Endothelial cell of umbilical vein (primary cell): Measurements from ENCODE around the gene AKAP8L. TPM values are rescaled to one million over a fixed set of nuclear protein-coding genes. Genes with fewer than 3 reads are reported as not detected.

Source experiments
- BruUV-seq: library from RNA; stranded (reverse); fragments of 400-500 nt; replicated peaks from 2 replicates; lab custom pipeline; 2021; lab: Mats Ljungman, UMichigan
- CTCF ChIA-PET: fragments of 300-600, 350-600 bp; sonication (Branson Sonifier 250); formaldehyde crosslinking; loops from one replicate; lab custom pipeline; 2021; ENCODE audit warnings: antibody characterized with exemption, inconsistent platforms; lab: Charles Lee
- POLR2A ChIA-PET: fragments of 300-600, 350-600 bp; sonication (Branson Sonifier 250); formaldehyde crosslinking; loops from one replicate; lab custom pipeline; 2021; ENCODE audit warnings: antibody characterized with exemption, inconsistent platforms; lab: Charles Lee
- DNase-seq: peaks from one replicate; pipeline ENCODE4 v3.0.0-alpha.2; 2011; ENCODE audit warnings: low read depth, low spot score
- FAIRE-seq: peaks from 2 replicates; lab custom pipeline; 2011; peaks lifted over from hg19 to GRCh38; lab: Jason Lieb, UNC
- H2AFZ ChIP-seq: 2 replicates; pipeline ENCODE4 v1.6.0; 2012; ENCODE audit warnings: low read depth, low read length, control low read depth, inconsistent platforms
- H3K27ac ChIP-seq: 2 replicates; pipeline ENCODE4 v1.5.1; 2011; ENCODE audit warnings: low read depth, mild to moderate bottlenecking, control low read depth, low read length, moderate library complexity; ENCODE audit not compliant: insufficient read depth
- H3K27me3 ChIP-seq, 2 experiments: 2 replicates each; pipeline versions ENCODE4 v1.6.0 to v1.6.1; 2011; ENCODE audit warnings: low read length in 2 of 2, mixed read lengths in 1 of 2; ENCODE audit not compliant: control insufficient read depth in 2 of 2, insufficient read depth in 2 of 2
- H3K36me3 ChIP-seq, 2 experiments: 2 replicates in 1 of 2; 3 replicates in 1 of 2; pipeline ENCODE4 v1.5.1; 2011; ENCODE audit warnings: low read length in 2 of 2, mild to moderate bottlenecking in 1 of 2, moderate library complexity in 1 of 2; ENCODE audit not compliant: control insufficient read depth in 2 of 2, insufficient read depth in 2 of 2; ENCODE audit errors: extremely low read depth in 1 of 2
- H3K4me1 ChIP-seq: 3 replicates; pipeline ENCODE4 v1.5.1; 2011; ENCODE audit warnings: mild to moderate bottlenecking, low read length; ENCODE audit not compliant: control insufficient read depth, insufficient read depth; ENCODE audit errors: extremely low read depth
- H3K4me2 ChIP-seq: 2 replicates; pipeline ENCODE4 v1.6.1; 2011; ENCODE audit warnings: low read length, control low read depth, mixed read lengths; ENCODE audit not compliant: insufficient read depth
- H3K4me3 ChIP-seq, 3 experiments: fragments of 200-600 bp in 1 of 3; sonication (generic), shearing (Covaris generic) in 1 of 3; replicated peaks in 1 of 3; 2 replicates each; pipeline ENCODE4 v1.5.1; 2011 to 2016; ENCODE audit warnings: control low read depth in 3 of 3, low read length in 3 of 3, mild to moderate bottlenecking in 2 of 3, inconsistent platforms in 1 of 3, low read depth in 1 of 3, moderate library complexity in 1 of 3; ENCODE audit not compliant: insufficient read depth in 1 of 3
- H3K79me2 ChIP-seq: 2 replicates; pipeline ENCODE4 v1.6.0; 2012; ENCODE audit warnings: low read length, inconsistent platforms; ENCODE audit not compliant: control insufficient read depth, insufficient read depth
- H3K9ac ChIP-seq: replicated peaks from 2 replicates; pipeline ENCODE3; 2011; ENCODE audit warnings: low read length, control low read depth; ENCODE audit not compliant: insufficient read depth; ENCODE audit errors: extremely low read depth
- H3K9me1 ChIP-seq: replicated peaks from 3 replicates; pipeline ENCODE4 v1.6.0; 2011; ENCODE audit warnings: mild to moderate bottlenecking, low read length; ENCODE audit not compliant: control insufficient read depth, insufficient read depth; ENCODE audit errors: extremely low read depth
- H3K9me3 ChIP-seq: replicated peaks from 2 replicates; pipeline ENCODE4 v1.5.1; 2012; ENCODE audit warnings: low read length, inconsistent platforms; ENCODE audit not compliant: control insufficient read depth, insufficient read depth
- H4K20me1 ChIP-seq: replicated peaks from 2 replicates; pipeline ENCODE3; 2011; ENCODE audit warnings: mild to moderate bottlenecking, low read length; ENCODE audit not compliant: control insufficient read depth, insufficient read depth; ENCODE audit errors: extremely low read depth
- EZH2 ChIP-seq: IDR thresholded peaks from 2 replicates; pipeline ENCODE4 v1.6.1; 2012; ENCODE audit warnings: borderline replicate concordance, low read depth, mild to moderate bottlenecking, moderate library complexity, low read length, inconsistent platforms; ENCODE audit not compliant: severe bottlenecking
- FOS ChIP-seq: IDR thresholded peaks from 2 replicates; pipeline ENCODE4 v1.6.1; 2011; ENCODE audit warnings: mild to moderate bottlenecking, low read length, moderate library complexity, borderline replicate concordance; ENCODE audit not compliant: insufficient read depth
- GATA2 ChIP-seq: IDR thresholded peaks from 2 replicates; pipeline ENCODE4 v1.7.0; 2011; ENCODE audit warnings: low read depth, mild to moderate bottlenecking, moderate library complexity, mixed read lengths, low read length; ENCODE audit not compliant: insufficient read length, insufficient read depth
- JUN ChIP-seq: IDR thresholded peaks from 2 replicates; pipeline ENCODE4 v1.6.1; 2011; ENCODE audit warnings: borderline replicate concordance, low read depth; ENCODE audit not compliant: insufficient read length, insufficient read depth
- MAX ChIP-seq: IDR thresholded peaks from 2 replicates; pipeline ENCODE4 v1.6.1; 2011; ENCODE audit not compliant: insufficient read depth, insufficient read length
- MYC ChIP-seq: IDR thresholded peaks from one replicate; pipeline ENCODE4 v1.6.1; 2011; ENCODE audit warnings: mild to moderate bottlenecking, low read depth, low read length
- POLR2A ChIP-seq: IDR thresholded peaks from 2 replicates; pipeline ENCODE4 v1.6.1; 2012; ENCODE audit warnings: low read depth, mild to moderate bottlenecking, control low read depth, low read length
- POLR2AphosphoS5 ChIP-seq: IDR thresholded peaks from 2 replicates; pipeline ENCODE4 v1.6.1; 2012; ENCODE audit warnings: low read depth, mild to moderate bottlenecking, control low read depth, low read length, moderate library complexity; ENCODE audit not compliant: insufficient read depth
- dilution Hi-C: fragments of 300-500 bp; cut with MboI; formaldehyde crosslinking; loops from one replicate; pipeline ENCODE4 v1.15.0; 2019; ENCODE audit warnings: low sequenced_read_pairs; ENCODE audit not compliant: extremely low pct_ligation_motif_present
- intact Hi-C: fragments of 100-400 bp; cut with micrococcal nuclease; formaldehyde crosslinking; loops from one replicate; pipeline ENCODE4 v1.10.0; 2022
- polyA plus RNA-seq, 4 experiments: library from polyadenylated mRNA; depleted of rRNA in 3 of 4; stranded (reverse) in 3 of 4; unstranded in 1 of 4; fragments of >200 nt; gene quantifications; 2 replicates each; pipeline versions ENCODE4 v1.2.1 to v1.2.3, GENCODE V29; 2011 to 2012; ENCODE audit warnings: missing spikeins in 1 of 4
- total RNA-seq: library from RNA; stranded (reverse); gene quantifications from 2 replicates; pipeline ENCODE4 v1.2.3, GENCODE V29; 2021
- TF ChIP-seq, protein P1 (sequence below), 2 donors: IDR thresholded peaks; 1 replicate in 1 of 2; 2 replicates in 1 of 2; pipeline ENCODE4 v1.5.1; 2011; ENCODE audit warnings: low read length in 2 of 2, mild to moderate bottlenecking in 2 of 2, moderate library complexity in 2 of 2, control low read depth in 1 of 2, inconsistent platforms in 1 of 2, low read depth in 1 of 2; ENCODE audit not compliant: insufficient read depth in 1 of 2; ENCODE audit errors: extremely low read depth in 1 of 2

The AKAP8L gene
- total and polyA plus RNA-seq, 2 donors (not counting 3 experiments of a cell fraction or from before 2014, with no cell fraction given) = 63.9 to 99.6 TPM

GRCh38 chr19:15448778-15449619 lies 30.2 kb upstream of the AKAP8L start:
- BruUV-seq = no TSS peak
- Histone ChIP-seq H4K20me1 (no peaks in the 10 kb centered on the region), H3K4me2 (peak overlapping the region; percentile 53), H3K36me3 (no peaks in the 10 kb centered on the region), H3K27ac (no peak overlapping the region), H3K9ac (no peak overlapping the region), H3K79me2 (no peaks in the 10 kb centered on the region), H3K9me3 (no peaks in the 10 kb centered on the region), H3K27me3 (no peaks in the 10 kb centered on the region), H2AFZ (peak overlapping the region; percentile 41), H3K9me1 (no peaks in the 10 kb centered on the region), H3K4me3 (peak overlapping the region in 2 of 3 experiments; percentile 2 to 64), H3K4me1 (peaks cover 17% of the 10 kb centered on the region)
- intact Hi-C loops = no loop called here
- ChIA-PET POLR2A (no interaction called here), CTCF (interaction anchor here (1.0 to 1.5 kb wide), 2 partner anchors 16 to 30 kb away, joined by 3 read pairs; partner anchors contain the start of gene AKAP8L)
- no peak for TF ChIP-seq POLR2AphosphoS5
- no peak for TF ChIP-seq GATA2
- no peak for TF ChIP-seq MYC
- TF ChIP-seq FOS = no peak
- dilution Hi-C loops = no loop called here
- FAIRE-seq = no peak
- DNase-seq = peak; percentile 25

GRCh38 chr19:15448044-15448777 lies 29.4 kb upstream of the AKAP8L start:
- TF ChIP-seq POLR2A (no peak), MAX (no peak), FOS (no peak), POLR2AphosphoS5 (no peak), JUN (no peak), GATA2 (no peak), MYC (no peak), EZH2 (no peak)
- TF ChIP-seq, protein P1, sequence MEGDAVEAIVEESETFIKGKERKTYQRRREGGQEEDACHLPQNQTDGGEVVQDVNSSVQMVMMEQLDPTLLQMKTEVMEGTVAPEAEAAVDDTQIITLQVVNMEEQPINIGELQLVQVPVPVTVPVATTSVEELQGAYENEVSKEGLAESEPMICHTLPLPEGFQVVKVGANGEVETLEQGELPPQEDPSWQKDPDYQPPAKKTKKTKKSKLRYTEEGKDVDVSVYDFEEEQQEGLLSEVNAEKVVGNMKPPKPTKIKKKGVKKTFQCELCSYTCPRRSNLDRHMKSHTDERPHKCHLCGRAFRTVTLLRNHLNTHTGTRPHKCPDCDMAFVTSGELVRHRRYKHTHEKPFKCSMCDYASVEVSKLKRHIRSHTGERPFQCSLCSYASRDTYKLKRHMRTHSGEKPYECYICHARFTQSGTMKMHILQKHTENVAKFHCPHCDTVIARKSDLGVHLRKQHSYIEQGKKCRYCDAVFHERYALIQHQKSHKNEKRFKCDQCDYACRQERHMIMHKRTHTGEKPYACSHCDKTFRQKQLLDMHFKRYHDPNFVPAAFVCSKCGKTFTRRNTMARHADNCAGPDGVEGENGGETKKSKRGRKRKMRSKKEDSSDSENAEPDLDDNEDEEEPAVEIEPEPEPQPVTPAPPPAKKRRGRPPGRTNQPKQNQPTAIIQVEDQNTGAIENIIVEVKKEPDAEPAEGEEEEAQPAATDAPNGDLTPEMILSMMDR (IDR thresholded peaks at IDR 0.05; ENCODE audit: extremely low read depth in 1 of 2, insufficient read depth in 1 of 2, low read depth in 1 of 2, low read length in 2 of 2) = no peak
- Histone ChIP-seq H3K9me1 (no peaks in the 10 kb centered on the region), H3K4me1 (peaks cover 14% of the 10 kb centered on the region), H3K4me2 (peak overlapping the region; percentile 53), H3K4me3 (no peak overlapping the region), H3K27me3 (no peaks in the 10 kb centered on the region), H2AFZ (no peak overlapping the region), H3K79me2 (no peaks in the 10 kb centered on the region), H3K27ac (no peak overlapping the region), H3K9me3 (no peaks in the 10 kb centered on the region), H3K9ac (no peak overlapping the region), H3K36me3 (no peaks in the 10 kb centered on the region), H4K20me1 (no peaks in the 10 kb centered on the region)
- POLR2A ChIA-PET = no interaction called here
- FAIRE-seq (no peak), DNase-seq (no peak)
- dilution Hi-C loops = no loop called here
- CTCF ChIA-PET = interaction anchor here (1.0 to 1.5 kb wide), 2 partner anchors 15 to 29 kb away, joined by 3 read pairs; partner anchors contain the start of gene AKAP8L
- intact Hi-C loops = no loop called here
- no TSS peak for BruUV-seq
